ENCODE measurements around the gene GRK6. TPM values are rescaled to one million over a fixed set of nuclear protein-coding genes. Genes with fewer than 3 reads are reported as not detected.

The GRK6 gene
- polyA plus RNA-seq, 1 of the 3 experiments (the other 2 are of a cell fraction), result 39.5 TPM

DNA sequence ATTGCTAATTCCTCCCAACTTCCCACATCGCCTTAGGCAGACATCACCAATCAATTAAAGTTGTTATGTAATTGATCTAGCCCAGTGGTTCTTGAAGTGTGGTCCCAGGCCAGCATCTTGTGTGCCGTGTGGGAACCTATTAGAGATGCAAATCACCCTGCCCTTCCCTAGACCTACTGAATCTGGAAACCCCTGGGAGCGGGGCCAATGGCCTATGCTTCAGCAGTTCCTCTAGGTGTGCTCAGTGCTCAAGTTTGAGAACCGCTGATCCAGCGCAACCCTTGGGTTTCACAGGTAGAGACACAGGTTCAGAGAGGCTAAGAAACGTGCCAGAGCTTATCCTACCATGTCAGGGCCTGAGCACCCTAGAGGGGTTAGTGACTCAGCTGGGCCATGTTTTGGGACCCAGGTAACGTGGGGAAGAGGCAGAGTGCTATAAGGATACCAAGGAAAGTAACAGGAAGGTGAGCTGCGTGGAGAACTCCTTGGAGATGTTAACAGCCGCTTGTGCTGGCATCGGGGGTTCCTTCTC, 37.9 kb upstream of the GRK6 start:
- no peaks in the 10 kb centered on the region for H3K36me3 ChIP-seq (replicated peaks in 1 of 2; ENCODE audit: control insufficient read depth in 1 of 2, insufficient read depth in 2 of 2, low read length in 1 of 2)
- no peak overlapping the region for H2AFZ ChIP-seq (ENCODE audit: low read depth)
- no peaks in the 10 kb centered on the region for H3K79me2 ChIP-seq (ENCODE audit: insufficient read depth)
- TF ChIP-seq, protein P1, sequence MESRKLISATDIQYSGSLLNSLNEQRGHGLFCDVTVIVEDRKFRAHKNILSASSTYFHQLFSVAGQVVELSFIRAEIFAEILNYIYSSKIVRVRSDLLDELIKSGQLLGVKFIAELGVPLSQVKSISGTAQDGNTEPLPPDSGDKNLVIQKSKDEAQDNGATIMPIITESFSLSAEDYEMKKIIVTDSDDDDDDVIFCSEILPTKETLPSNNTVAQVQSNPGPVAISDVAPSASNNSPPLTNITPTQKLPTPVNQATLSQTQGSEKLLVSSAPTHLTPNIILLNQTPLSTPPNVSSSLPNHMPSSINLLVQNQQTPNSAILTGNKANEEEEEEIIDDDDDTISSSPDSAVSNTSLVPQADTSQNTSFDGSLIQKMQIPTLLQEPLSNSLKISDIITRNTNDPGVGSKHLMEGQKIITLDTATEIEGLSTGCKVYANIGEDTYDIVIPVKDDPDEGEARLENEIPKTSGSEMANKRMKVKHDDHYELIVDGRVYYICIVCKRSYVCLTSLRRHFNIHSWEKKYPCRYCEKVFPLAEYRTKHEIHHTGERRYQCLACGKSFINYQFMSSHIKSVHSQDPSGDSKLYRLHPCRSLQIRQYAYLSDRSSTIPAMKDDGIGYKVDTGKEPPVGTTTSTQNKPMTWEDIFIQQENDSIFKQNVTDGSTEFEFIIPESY (IDR thresholded peaks at IDR 0.05; ENCODE audit: borderline replicate concordance, low read depth), result no peak
- TF ChIP-seq RCOR1 (IDR thresholded peaks at IDR 0.05; ENCODE audit: low read length), result no peak
- no peak for TF ChIP-seq SIN3A (IDR thresholded peaks at IDR 0.05; ENCODE audit: borderline replicate concordance, low read depth, low read length)
- TF ChIP-seq GABPA (IDR thresholded peaks at IDR 0.05; ENCODE audit: low read depth), result no peak
- TF ChIP-seq, protein P2, sequence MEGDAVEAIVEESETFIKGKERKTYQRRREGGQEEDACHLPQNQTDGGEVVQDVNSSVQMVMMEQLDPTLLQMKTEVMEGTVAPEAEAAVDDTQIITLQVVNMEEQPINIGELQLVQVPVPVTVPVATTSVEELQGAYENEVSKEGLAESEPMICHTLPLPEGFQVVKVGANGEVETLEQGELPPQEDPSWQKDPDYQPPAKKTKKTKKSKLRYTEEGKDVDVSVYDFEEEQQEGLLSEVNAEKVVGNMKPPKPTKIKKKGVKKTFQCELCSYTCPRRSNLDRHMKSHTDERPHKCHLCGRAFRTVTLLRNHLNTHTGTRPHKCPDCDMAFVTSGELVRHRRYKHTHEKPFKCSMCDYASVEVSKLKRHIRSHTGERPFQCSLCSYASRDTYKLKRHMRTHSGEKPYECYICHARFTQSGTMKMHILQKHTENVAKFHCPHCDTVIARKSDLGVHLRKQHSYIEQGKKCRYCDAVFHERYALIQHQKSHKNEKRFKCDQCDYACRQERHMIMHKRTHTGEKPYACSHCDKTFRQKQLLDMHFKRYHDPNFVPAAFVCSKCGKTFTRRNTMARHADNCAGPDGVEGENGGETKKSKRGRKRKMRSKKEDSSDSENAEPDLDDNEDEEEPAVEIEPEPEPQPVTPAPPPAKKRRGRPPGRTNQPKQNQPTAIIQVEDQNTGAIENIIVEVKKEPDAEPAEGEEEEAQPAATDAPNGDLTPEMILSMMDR (IDR thresholded peaks at IDR 0.05), result no peak
- TF ChIP-seq RXRA (IDR thresholded peaks at IDR 0.05; ENCODE audit: borderline replicate concordance, low read depth), result no peak
- no peak for TF ChIP-seq RFX5 (IDR thresholded peaks at IDR 0.05; ENCODE audit: low read length)
- TF ChIP-seq NFIC (IDR thresholded peaks at IDR 0.05; ENCODE audit: borderline replicate concordance), result no peak
- no peak for TF ChIP-seq MXI1 (IDR thresholded peaks at IDR 0.05; ENCODE audit: low read depth, low read length)
- TF ChIP-seq POLR2AphosphoS5 (IDR thresholded peaks at IDR 0.05; ENCODE audit: low read depth, low read length), result no peak
- TF ChIP-seq TAF1 (IDR thresholded peaks at IDR 0.05; ENCODE audit: borderline replicate concordance, low read depth, low read length), result no peak
- no peak for TF ChIP-seq ELF1 (IDR thresholded peaks at IDR 0.05)
- no peak for TF ChIP-seq MEF2A (IDR thresholded peaks at IDR 0.05; ENCODE audit: borderline replicate concordance, low read depth)
- TF ChIP-seq FOSL2 (IDR thresholded peaks at IDR 0.05; ENCODE audit: borderline replicate concordance, low read depth), result no peak
- no peak for TF ChIP-seq SMC3 (IDR thresholded peaks at IDR 0.05; ENCODE audit: low read depth, low read length)
- TF ChIP-seq CHD2 (IDR thresholded peaks at IDR 0.05; ENCODE audit: low read length, partially characterized antibody), result no peak
- TF ChIP-seq JUND (IDR thresholded peaks at IDR 0.05), result no peak
- TF ChIP-seq YY1 (IDR thresholded peaks at IDR 0.05; ENCODE audit: low read depth), result no peak
- TF ChIP-seq, protein P3, sequence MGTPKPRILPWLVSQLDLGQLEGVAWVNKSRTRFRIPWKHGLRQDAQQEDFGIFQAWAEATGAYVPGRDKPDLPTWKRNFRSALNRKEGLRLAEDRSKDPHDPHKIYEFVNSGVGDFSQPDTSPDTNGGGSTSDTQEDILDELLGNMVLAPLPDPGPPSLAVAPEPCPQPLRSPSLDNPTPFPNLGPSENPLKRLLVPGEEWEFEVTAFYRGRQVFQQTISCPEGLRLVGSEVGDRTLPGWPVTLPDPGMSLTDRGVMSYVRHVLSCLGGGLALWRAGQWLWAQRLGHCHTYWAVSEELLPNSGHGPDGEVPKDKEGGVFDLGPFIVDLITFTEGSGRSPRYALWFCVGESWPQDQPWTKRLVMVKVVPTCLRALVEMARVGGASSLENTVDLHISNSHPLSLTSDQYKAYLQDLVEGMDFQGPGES (IDR thresholded peaks at IDR 0.05; ENCODE audit: low read depth, low read length), result no peak
- no peaks in the 10 kb centered on the region for H3K9me3 ChIP-seq
- peaks cover 5% of the 10 kb centered on the region for H3F3A ChIP-seq (replicated peaks; ENCODE audit: insufficient read depth)
- no peak for DNase-seq
- ChIA-PET CTCF (interaction anchor here (1.0 to 14.2 kb wide), 13 partner anchors 10 to 114 kb away, joined by 3 to 318 read pairs (median 12); partner anchors contain the start of genes LMAN2, MXD3 and PRR7), POLR2A (interaction anchor here (3.6 kb wide), 1 partner anchor 65 kb away, joined by 22 read pairs; no protein-coding TSS in a partner anchor)
- H3K4me3 ChIP-seq (ENCODE audit: low read depth in 2 of 2, low read length in 1 of 2), result no peak overlapping the region
- no peak overlapping the region for H3K4me2 ChIP-seq
- no peaks in the 10 kb centered on the region for H3K27me3 ChIP-seq (ENCODE audit: insufficient read depth)
- WGBS (ENCODE audit: low lambda C conversion rate), result 81% methylated on average over 10 of the region's 10 CpGs
- no peak overlapping the region for H3K9ac ChIP-seq
- peaks cover 0 to 3% of the 10 kb centered on the region in 2 experiments; a peak in 1 of 4 replicates for H3K4me1 ChIP-seq (ENCODE audit: control insufficient read depth in 1 of 2, insufficient read depth in 2 of 2, low read depth in 1 of 2, low read length in 1 of 2)
- no peaks in the 10 kb centered on the region for H4K20me1 ChIP-seq (ENCODE audit: insufficient read depth)
- H3K9me2 ChIP-seq, result no peaks in the 10 kb centered on the region
- H3K27ac ChIP-seq (ENCODE audit: low read depth in 2 of 2, low read length in 1 of 2), result no peak overlapping the region
